COR-L47 (cell line): ENCODE measurements around the gene ZNF691.
"Not testable (repeated sequence)": the region's sequence is repeated elsewhere in the genome, so short reads cannot be mapped to it uniquely, and the experiment has no call there.

ENCODE experiments used
- DNase-seq: peaks from one replicate; lab custom pipeline; 2025; lab: John Stamatoyannopoulos, UW

ZNF691 gene

GRCh38 chr1:42859366-42859765, 13.0 kb downstream of the ZNF691 start:
- DNase-seq = not testable (repeated sequence)

DNA sequence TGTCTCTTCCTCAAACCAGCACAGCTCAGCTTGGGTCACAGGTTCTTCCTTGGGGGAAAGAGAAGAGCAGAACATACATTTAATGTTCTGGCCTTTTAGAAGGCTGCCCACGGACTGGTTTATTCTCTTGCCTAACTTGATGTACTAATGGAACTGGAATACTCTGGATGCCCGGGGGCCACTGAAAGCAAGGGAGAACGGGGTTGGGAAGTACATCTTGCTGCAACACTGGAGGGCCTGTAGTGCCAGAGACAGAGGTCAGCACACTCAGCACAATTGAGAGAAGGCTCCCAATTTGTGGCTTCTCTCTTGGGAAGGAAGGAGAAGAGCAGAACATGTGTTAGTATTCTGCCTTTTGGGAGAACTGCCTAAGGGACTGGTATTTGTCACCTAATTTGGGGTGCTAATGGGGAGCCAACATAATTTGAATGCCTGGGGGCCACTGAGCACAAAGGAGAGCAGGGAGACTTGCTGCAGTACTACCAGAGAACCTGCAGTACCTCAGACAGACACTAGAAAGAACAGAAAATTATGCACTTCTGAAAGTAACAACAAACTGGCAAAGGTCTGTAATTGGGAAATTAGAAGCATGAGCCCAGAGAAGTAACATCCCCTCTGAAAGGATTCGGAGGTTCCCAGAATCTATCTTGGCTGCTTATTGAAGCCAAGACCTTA, 14.1 kb downstream of the ZNF691 start:
- DNase-seq = no peak

- no peak for DNase-seq
These were observed 14.6 kb downstream of the ZNF691 start for GRCh38 chr1:42861014-42861399.

GRCh38 chr1:42866549-42866948, 20.1 kb downstream of the ZNF691 start:
- DNase-seq = no peak

DNA sequence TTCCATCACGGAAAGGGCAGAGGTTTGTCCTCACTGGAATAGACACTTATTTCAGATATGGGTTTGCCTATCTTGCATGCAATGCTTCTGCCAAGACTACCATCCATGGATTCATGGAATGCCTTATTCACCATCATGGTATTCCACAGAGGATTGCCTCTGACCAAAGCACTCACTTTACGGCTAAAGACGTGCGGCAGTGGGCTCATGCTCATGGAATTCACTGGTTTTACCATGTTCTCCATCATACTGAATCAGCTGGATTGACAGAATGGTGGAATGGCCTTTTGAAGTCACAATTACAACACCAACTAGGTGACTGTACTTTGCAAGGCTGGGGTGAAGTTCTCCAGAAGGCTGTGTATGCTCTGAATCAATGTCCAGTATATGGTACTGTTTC, 22.1 kb downstream of the ZNF691 start:
- not testable (repeated sequence) for DNase-seq

GRCh38 chr1:42869254-42869653, 22.8 kb downstream of the ZNF691 start:
- not testable (repeated sequence) for DNase-seq

GRCh38 chr1:42869751-42870150, 23.3 kb downstream of the ZNF691 start:
- not testable (repeated sequence) for DNase-seq

GRCh38 chr1:42873108-42873507, 26.7 kb downstream of the ZNF691 start:
- not testable (repeated sequence) for DNase-seq

DNA sequence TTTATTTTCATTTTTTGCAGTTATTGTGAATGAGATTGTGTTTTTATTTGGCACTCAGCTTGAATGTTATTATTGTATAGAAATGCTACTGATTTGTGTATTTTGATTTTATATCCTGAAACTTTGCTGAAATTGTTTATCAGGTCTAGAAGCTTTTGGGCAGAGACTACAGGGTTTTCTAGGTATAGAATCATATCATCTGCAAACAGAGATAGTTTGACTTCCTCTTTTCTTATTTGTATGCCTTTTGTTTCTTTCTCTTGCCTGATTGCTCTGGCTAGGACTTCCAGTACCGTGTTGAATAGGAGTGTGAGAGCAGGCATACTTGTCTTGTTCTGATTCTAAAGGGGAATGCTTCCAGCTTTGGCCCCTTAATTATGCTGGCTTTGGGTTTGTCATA, 27.3 kb downstream of the ZNF691 start:
- no peak for DNase-seq

DNA sequence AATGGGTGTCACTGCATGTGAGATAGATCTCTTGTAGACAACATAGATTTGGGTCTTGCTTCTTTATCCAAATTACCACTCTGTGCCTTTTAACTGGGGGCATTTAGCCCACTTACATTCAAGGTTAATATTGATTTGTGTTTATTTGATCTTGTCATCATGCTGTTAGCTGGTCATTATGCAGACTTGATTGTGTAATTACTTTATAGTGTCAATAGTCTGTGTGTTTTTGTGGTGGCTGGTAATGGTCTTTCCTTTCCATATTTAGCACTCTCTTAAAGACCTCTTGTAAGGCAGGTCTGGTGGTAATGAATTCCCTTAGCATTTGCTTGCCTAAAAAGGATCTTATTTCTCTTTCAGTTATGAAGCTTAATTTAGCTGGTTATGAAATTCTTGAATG, 29.6 kb downstream of the ZNF691 start:
- peak; percentile 13 for DNase-seq

DNA sequence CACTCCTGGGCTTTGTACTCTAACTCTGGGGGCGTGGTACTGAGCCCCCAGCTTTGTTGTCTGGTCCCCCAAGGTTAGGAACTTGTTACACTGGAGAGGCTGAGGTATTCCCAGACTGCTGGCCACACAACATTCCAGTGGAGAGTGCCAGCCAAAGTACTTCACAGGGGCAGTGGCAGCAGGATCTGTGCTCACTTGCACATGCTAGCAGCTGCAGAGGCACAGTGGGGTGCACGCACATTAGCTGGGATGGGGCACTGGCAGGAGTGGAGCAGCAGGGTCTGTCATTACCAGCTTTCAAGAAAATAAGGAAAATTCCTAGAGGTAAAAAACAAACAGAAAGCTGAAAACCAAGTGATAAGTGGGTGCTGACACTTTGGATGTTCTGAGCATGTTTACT, 31.0 kb downstream of the ZNF691 start:
- DNase-seq = no peak

- DNase-seq = no peak
These were observed 34.0 kb downstream of the ZNF691 start for GRCh38 chr1:42880384-42880783.

- DNase-seq = no peak
These were observed 39.8 kb downstream of the ZNF691 start for GRCh38 chr1:42886046-42886739.

DNA sequence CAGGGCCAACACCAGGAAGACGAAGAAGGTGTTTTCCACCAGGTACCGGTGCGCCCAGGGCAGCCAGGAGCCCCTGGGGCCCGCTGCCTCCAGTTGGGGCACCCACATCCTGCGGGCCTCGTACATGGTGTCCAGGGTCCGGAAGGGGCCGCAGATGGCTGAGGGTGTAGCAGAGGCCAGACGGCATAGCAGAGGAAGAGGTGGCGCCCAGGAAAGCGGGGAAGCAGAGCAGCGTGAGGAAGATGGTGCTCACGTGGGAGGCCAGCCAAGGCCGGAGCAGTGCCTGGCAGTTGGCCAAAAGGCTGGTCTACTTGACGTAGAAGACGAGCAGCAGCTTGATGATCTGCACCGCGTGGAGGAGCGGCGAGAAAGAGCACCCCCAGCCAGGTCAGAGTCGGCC, 40.4 kb downstream of the ZNF691 start:
- no peak for DNase-seq

GRCh38 chr1:42887366-42887765, 41.0 kb downstream of the ZNF691 start:
- DNase-seq = no peak

GRCh38 chr1:42888013-42888633, 41.7 kb downstream of the ZNF691 start:
- DNase-seq = no peak

DNA sequence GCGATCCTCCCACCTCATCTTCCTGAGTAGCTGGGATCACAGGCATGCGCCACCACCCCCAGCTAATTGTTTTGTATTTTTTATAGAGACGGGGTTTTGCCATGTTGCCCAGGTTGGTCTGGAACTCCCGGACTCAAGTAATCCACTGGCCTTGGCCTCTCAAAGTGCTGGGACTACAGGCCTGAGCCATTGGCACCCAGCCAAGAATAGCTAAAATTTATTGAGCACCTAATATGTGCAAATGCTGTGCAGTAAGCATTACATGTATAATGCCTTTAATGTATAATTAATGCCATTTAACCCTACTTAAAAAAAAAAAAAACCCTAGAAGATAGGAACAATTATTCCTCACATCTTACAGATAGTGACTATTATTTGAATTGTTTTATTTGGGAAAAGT, 42.9 kb downstream of the ZNF691 start:
- no peak for DNase-seq

DNA sequence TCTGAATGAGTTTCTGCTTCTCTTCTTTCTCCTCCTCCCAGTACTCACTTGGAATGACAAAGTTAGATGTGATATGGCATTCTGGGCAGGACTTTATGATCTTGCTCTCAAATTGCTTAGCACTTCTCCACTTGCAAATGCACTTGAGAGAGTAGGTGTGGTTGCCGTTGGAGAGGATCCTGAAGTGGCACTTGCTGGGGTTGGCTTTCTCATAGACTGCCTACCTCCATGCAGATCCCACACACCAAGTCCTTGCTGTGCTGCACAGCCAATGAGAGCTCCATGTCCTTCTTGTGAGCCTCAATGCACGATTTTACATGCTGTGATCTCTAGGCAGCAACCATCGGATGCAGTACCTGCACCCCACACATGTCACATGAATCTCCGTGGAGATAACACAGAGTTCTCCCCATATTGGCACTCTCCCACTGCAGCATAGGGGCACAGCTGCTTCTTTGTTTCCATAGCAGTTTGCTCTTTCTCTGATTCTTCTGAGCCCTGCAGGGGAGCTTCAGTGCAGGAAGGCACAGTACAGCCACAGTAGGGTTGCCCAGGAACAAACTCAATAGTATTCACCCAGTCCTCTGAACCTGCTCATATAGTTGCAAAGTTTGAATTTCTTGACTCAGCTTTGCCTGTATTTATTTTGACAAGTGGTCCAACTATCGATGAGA, 45.2 kb downstream of the ZNF691 start:
- no peak for DNase-seq

GRCh38 chr1:42899960-42900359, 53.5 kb downstream of the ZNF691 start:
- not testable (repeated sequence) for DNase-seq
